Cerebellar nuclear complex (tissue), 1 donor: ENCODE data around the gene GALNT11.
"Not testable (repeated sequence)": the region's sequence is repeated elsewhere in the genome, so short reads cannot be mapped to it uniquely, and the experiment has no call there.

ENCODE experiments used
- DNase-seq, 2 experiments: peaks; one replicate each; lab custom pipeline; 2025; lab: John Stamatoyannopoulos, UW

The GALNT11 gene

DNA sequence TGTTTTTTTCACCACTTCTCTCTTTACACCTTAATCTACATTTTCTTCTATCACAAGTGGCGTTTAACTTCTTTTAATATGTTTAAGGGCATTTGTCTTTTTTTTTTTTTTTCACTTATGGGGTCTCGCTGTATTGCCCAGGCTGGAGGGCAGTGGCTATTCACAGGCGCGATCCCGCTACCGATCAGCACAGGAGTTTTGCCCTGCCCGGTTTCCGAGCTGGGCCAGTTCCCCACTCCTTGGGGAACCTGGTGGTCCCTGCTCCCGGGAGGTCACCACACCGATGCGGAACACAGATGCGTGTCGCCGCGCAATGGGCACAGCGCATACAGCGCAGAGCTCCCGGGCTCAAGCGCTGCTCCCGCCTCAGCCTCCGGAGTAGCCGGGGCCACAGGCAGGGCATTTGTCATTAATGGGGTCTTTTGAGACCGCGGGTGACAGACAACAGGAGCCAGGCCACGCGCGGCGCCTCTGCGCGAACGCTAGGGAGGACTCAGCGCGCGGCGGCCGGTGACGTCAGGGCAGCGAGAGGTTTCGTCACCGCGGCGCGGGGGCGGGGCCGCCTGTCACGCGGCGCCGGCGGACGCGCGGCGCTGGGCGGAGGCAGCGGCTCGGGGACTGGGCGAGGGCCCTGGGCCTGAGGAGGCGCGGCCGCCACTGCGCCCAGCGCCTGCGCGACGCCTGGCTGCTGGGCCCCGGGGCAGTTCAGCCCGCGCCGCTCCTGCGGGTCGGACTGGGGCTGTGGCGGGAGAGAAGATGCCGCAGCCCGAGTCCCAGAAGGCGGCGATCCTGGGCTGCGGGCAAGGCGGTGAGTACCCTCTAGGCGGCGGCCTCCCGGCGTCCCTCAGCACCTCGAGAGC, at the start of gene GALNT11:
GALNT11 (plus strand) TSS at position 598 of the 860 bp plus-strand sequence. CDS start 68,554 bp downstream, outside the sequence.
- DNase-seq, result peak; percentile 6 to 41

DNA sequence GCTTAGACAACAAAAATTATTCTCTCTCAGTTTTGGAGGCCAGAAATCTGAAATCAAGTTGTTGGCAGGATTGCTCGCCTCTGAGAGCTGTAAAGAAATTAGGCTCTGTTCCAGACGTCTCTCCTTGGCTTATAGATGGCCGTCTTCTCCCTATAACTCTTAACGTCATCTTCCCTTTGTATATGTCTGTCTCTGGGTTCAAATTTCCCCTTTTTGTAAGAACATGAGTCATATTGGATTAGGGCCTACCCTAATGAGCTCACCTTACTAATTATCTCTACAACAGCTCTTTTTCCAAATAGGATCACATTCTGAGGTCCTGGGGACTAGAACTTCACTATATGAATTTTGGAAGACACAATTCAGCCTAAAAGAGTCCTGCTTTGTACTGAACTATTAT, 46.9 kb upstream of the GALNT11 start:
- DNase-seq, result no peak

GRCh38 chr7:151981223-151981622, 44.3 kb upstream of the GALNT11 start:
- DNase-seq, result no peak

GRCh38 chr7:151982806-151983205, 42.7 kb upstream of the GALNT11 start:
- DNase-seq, result no peak

DNA sequence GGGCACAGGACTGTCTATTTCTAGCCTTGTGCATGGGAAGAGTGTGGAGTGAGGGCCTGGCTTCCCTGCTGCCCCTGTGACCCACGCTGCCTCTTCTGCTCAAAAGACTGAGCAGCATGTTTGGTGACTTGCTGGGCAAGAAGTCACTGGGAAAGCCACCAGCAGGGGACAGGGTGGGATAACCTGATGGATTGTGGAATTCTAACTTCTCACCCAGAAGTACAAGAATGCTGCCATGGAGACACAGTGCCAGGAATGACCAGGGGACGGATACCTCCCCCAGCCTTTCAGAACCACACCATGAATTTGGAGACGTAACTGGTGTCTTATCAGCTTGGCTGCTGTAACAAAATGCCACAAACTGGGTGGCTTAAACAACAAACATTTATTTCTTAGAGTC, 40.9 kb upstream of the GALNT11 start:
- no peak for DNase-seq

GRCh38 chr7:151987748-151988529, 37.5 kb upstream of the GALNT11 start:
- no peak for DNase-seq

DNA sequence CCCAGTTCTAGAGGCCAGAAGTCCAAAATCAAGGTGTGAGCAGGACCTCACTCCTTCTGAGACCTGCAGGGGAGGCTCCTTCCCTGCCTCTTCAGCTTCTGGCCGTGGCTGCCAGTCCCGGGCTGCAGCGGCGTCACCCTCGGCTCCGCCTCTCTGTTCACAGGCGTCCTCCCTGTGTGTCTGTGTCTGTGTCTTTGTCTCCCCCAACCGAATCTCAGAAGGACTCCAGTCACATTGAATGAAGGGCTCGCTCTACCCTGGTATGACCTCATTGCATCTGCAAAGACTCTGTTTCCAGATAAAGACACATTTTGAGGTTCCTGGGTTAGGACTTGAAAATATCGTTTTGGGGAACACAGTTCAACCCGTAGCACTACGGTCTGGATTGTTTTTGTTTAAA, 33.1 kb upstream of the GALNT11 start:
- no peak for DNase-seq

DNA sequence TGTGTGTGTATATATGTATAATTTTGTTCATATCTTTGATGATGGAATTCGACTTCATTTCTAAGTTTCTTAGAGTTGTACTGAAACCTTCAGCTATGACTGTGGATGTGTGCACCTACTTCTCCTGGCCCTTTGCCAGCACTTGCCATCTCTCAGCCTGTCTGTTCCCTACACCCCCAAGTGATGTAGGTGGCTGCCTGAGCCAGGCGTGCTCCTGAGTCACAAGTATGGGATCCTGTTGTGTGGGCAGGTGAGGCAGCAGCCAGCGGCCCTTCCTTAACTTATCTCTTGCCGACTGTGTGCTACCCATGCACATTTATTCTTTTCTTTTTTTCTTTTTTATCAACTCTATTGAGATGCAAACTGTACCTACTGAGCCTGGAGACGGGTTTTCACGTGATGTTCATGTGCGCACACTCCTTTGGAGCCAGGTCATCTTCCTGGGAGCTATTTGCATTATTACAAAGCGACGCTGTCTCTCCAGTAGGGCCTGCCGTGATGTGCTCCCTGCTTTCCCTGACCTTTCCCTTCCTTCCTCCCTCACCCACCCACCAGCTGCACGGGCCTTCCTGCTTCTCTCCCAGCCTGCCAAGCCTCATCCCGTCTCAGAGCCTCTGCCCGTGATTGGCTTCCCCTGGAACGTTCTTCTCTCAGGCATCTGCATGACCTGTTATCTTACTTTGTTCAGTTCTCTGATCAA, 31.3 kb upstream of the GALNT11 start:
- DNase-seq, result no peak

DNA sequence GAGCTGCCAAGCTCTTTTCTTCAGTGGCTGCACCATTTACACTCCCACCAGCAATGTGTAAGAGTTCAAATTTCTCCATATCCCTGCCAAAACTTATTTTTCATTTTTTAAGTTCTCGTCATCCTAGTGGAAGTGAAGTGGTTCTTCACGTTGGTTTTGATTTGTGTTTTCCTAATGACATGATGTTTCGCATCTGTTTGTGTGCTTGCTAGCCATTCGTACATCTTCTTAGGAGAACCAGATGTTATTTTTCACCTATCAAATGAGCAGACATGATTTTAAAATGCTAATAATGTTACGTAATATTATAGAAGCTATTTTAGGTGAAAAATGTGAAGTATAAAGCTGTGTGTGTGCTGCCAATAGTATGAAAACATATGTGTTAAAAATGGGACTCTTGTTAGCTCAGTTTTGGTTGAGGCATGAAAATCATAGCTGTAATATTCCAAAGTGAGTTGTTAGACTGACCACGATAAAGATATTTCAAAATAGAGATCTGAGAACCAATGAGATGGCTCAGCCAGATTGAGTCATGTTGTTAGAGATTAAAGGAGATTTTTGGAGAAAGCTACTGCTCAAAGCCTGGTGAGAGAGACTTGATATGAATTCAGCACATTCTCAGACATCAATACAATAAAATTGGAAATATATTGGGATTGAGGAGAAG, 25.9 kb upstream of the GALNT11 start:
- DNase-seq, result no peak

GRCh38 chr7:152000191-152000590, 25.3 kb upstream of the GALNT11 start:
- DNase-seq, result no peak

- DNase-seq, result no peak
These were observed 19.1 kb upstream of the GALNT11 start for GRCh38 chr7:152006336-152006735.

DNA sequence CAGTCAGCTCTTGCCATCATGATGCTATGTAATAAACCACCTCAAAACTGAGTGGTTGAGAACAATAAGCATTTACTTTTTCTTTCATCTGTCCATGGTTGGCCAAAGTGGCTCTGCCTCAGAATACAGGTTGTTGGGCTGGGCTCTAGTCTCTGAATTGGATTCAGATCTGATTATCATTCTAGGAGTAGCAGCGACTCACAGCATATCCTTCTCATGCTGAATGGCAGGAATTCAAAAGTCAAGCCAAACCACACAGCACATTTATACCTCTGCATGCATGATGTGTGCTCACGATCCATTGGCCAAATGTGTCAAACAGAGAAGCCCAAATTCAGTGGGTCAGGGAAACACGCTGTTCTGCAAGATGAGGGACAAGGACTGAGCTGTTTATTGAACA, 13.6 kb upstream of the GALNT11 start:
- no peak for DNase-seq

- no peak for DNase-seq
These were observed 12.2 kb upstream of the GALNT11 start for GRCh38 chr7:152013230-152013629.

DNA sequence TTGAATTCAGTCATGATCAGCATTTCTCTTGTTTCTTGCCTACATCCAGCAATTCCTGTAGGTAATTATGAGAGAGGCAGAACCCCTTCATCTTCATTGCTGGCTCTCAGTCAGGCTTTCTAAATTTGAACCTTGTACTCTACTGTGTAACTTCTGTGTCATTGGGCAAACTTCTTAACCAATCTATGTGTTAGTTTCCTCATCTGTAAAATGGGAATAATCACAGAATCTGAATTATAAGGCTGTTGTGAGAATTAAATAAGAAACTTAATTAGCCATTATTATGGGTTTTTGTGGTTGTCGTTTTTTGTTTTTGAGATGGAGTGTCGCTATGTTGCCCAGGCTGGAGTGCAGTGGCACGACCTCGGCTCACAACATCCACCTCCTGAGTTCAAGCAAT, 11.5 kb upstream of the GALNT11 start:
- DNase-seq, result no peak

GRCh38 chr7:152014722-152015121, 10.8 kb upstream of the GALNT11 start:
- no peak for DNase-seq

GRCh38 chr7:152015600-152015999, 9.9 kb upstream of the GALNT11 start:
- DNase-seq, result no peak

DNA sequence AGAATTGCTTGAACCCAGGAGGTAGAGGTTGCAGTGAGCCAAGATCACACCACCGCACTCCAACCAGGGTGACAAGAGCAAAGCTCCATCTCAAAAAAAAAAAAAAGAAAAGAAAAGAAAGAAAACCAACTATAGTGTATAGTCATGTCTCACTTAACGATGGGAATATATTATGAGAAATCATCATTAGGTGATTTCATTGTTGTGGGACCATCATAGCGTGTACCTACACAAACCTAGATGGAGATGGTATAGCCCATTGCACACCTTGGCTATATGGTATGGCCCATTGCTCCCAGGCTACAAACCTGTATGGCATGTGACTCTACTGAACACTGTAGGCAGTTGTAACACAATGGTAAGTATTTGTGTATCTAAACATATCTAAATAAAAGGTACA, 8.5 kb upstream of the GALNT11 start:
- DNase-seq, result no peak

DNA sequence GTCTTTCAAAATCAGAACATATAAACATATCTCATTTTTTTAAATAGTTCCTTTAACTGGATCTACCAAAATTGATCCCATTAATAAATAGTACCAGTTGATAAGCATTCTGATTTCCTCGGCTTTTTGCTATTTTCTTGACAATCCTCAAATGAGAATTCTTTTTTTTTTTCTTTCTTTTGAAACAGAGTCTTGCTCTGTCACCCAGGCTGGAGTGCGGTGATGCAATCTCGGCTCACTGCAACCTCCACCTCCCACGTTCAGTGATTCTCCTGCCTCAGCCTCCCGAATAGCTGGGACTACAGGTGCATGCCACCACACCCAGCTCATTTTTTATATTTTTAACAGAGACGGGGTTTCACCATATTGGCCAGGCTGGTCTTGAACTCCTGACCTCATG, 7.8 kb upstream of the GALNT11 start:
- not testable (repeated sequence) for DNase-seq

DNA sequence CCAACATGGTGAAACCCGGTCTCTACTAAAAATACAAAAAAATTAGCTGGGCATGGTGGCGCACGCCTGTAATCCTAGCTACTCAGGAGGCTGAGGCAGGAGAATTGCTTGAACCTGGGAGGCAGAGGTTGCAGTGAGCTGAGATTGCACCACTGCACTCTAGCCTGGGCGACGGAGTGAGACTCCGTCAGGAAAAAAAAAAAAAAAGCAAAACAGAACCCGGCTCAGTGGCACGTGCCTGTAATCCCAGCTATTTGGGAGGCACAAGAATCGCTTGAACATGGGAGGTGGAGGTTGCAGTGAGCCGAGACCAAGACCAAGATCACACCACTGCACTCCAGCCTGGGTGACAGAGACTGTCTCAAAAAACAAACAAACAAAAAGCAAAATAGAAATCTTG, 3.7 kb upstream of the GALNT11 start:
- not testable (repeated sequence) for DNase-seq

GRCh38 chr7:152025937-152026890, 740 bp downstream of the GALNT11 start:
- no peak for DNase-seq
